Astrocyte of the spinal cord (primary cell): Measurements from ENCODE around the gene JUN.
"Not testable (repeated sequence)": the region's sequence is repeated elsewhere in the genome, so short reads cannot be mapped to it uniquely, and the experiment has no call there.

ENCODE experiments used
- DNase-seq: peaks from one replicate; pipeline ENCODE4 v3.0.0; 2011; ENCODE audit warnings: low read depth, low spot score
- H3K4me3 ChIP-seq: 2 replicates; pipeline ENCODE4 v1.5.1; 2011; ENCODE audit warnings: low read depth, mild to moderate bottlenecking, low read length, moderate library complexity
- CTCF ChIP-seq: IDR thresholded peaks from 2 replicates; pipeline ENCODE4 v1.5.1; 2012; ENCODE audit warnings: low read depth, mild to moderate bottlenecking, low read length, inconsistent platforms
- in situ Hi-C: cut with HindIII; loops from 2 replicates; pipeline ENCODE4 v1.10.0; 2017; ENCODE audit warnings: low sequenced_read_pairs

Gene JUN

GRCh38 chr1:58803858-58804257 is 20.0 kb upstream of the JUN start:
- in situ Hi-C loops = no loop called here
- TF ChIP-seq CTCF = no peak
- no peak for DNase-seq
- no peak overlapping the region for H3K4me3 ChIP-seq

- in situ Hi-C loops = no loop called here
- TF ChIP-seq CTCF = no peak
- H3K4me3 ChIP-seq = no peak overlapping the region
- no peak for DNase-seq
Measured at GRCh38 chr1:58802640-58803399, 19.0 kb upstream of the JUN start.

GRCh38 chr1:58801286-58801685 is 17.4 kb upstream of the JUN start:
- in situ Hi-C loops, H3K4me3 ChIP-seq, DNase-seq: not testable (repeated sequence)

DNA sequence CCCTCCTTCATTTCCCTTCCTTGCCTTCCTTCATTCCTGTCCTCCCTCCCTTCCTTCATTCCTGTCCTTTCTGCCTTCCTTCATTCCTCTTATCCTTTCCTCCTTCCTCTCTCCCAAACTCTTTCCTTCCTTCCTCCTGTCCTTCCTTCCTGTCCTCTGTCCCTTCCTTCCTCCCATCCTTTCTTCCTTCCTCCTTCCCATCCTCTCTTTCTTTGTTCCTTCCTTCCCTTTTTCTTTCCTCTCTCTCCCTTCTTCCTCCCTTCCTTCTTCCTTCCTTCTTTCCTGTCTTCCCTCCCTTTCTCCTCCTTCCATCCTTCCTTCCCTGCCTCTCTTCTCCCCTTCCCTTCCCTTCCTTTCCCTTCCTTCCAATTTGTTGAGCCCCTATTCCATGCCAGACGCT is 15.8 kb upstream of the JUN start:
- in situ Hi-C loops = no loop called here
- no peak for DNase-seq
- TF ChIP-seq CTCF = no peak
- no peak overlapping the region for H3K4me3 ChIP-seq

DNA sequence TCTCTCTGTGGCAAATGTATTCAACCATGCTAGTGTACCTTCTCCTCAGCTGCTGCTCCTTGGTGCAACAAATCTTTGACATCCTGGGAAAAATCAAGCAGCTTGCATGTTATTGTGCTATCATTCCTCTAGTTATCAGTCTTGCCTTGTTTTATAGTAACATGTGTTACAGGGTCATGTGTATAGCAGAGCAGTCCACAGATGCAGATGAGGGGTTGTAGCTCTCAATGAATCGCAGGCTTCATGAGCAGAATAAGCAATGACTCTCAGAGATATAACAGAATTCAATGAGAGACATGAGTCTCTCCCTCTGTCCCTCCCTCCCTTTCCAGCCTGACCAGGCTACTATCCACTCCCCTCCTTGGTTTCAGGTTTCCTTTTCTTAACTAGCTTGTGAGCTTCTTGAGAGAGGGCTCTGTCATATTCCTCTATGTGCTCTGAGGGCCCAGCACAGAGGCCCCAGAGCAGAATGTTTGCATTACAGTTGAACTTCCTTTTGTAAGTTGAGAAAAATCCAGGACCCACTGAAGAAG is 15.1 kb upstream of the JUN start:
- no peak overlapping the region for H3K4me3 ChIP-seq
- no peak for TF ChIP-seq CTCF
- DNase-seq = no peak
- in situ Hi-C loops = no loop called here

DNA sequence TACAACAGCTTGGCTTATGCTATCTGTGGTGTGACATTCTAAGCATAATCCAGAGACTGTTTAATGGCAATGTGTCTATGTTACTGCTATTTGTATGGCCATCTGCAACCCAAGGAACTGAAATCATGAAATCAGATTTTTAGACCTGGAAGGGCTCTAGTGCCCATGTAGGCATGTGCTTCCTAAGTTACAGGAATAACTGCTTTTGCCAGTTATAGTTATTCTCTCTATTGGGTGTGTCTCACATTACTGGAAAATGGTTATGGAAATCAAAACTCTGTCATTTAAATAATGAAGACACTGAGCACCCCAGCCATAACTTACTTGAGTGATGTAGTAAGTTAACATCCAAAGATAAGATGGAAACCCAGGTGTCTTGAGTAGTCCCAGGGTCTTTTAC is 12.6 kb upstream of the JUN start:
- no peak for TF ChIP-seq CTCF
- no peak overlapping the region for H3K4me3 ChIP-seq
- DNase-seq = no peak
- in situ Hi-C loops = no loop called here

DNA sequence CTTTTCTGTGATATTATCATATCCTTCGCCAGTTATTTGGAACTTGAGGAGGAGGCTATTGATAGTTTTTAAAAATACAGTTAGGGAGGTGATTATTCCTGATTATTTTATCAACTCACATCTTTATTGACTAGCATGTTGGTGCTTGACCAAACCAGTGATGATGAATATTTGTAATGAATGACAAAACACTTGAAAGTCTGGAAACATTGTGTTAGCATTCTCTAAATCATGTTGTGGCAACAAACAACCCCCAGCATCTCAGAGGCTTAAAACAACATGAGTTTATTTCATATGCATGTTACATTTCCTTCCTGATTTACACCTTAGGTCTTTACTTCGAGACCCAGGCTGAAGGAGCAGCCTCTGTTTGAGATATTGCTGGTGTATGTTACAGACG is 10.7 kb upstream of the JUN start:
- in situ Hi-C loops = no loop called here
- DNase-seq = no peak
- no peak overlapping the region for H3K4me3 ChIP-seq
- TF ChIP-seq CTCF = no peak
